Frontal cortex (tissue), 4 donors: ENCODE results near the gene XYLT1. TPM values are rescaled to one million over a fixed set of nuclear protein-coding genes. Genes with fewer than 3 reads are reported as not detected.
A peak's percentile ranks its signal among the peaks of the same experiment; 100 is the strongest.

Source experiments
- DNase-seq, 2 donors: peaks; one replicate each; pipeline ENCODE4 v3.0.0; 2012; ENCODE audit warnings: low spot score in 2 of 2
- FAIRE-seq: peaks from 2 replicates; lab custom pipeline; 2012; peaks lifted over from hg19 to GRCh38; lab: Jason Lieb, UNC
- total RNA-seq: library from RNA; depleted of rRNA; stranded (reverse); fragments of >200 nt; gene quantifications from one replicate; pipeline ENCODE4 v1.2.3, GENCODE V29; 2014
- donor health status: control.
- donor health status: control.
- donor health status: control.

Gene XYLT1
- total RNA-seq, 1 donor from 2014 or later: 28.9 TPM

GRCh38 chr16:17251496-17251895 is 219.3 kb downstream of the XYLT1 start:
- DNase-seq: no peak
- no peak for FAIRE-seq

DNA sequence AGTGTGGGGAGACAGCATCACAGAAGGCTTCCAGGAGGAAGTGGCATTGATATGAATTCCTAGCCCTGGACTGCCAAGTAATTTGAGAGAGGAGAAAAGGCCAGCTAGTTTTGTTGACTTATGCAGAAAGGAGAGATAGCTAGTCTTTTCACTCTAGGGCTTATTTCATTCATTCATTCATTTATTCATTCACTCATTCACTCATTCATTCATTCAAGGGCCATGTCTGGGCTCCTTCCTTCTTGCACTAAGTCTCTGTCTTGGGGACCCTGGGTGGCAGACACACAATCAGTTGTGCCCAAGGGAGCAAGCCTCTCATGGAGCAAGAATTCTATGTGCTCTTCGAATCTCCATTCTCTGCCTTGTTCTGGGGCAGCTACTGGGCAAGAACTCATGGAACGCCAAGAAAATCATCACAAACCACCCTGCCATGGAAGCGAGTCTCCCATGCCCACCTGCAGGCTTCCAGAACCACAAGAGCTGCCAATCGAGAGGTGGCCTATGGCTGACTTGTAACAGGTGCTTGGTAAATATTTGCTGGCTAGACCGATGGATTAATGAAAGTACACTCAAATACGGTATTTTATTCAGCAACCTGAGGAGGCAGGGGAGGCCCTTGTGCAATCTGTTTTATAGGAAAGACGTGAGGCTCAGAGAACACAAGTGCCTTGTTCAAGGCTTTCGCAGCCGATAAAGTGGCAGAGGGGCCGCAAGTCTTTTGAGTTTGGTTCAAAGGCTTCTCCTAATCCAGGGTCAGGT is 223.6 kb downstream of the XYLT1 start:
- FAIRE-seq (no peak), DNase-seq (no peak)

- FAIRE-seq (no peak), DNase-seq (no peak)
These were observed 224.4 kb downstream of the XYLT1 start for GRCh38 chr16:17246268-17246885.

- FAIRE-seq (no peak), DNase-seq (no peak)
These were observed 225.0 kb downstream of the XYLT1 start for GRCh38 chr16:17245776-17246175.

DNA sequence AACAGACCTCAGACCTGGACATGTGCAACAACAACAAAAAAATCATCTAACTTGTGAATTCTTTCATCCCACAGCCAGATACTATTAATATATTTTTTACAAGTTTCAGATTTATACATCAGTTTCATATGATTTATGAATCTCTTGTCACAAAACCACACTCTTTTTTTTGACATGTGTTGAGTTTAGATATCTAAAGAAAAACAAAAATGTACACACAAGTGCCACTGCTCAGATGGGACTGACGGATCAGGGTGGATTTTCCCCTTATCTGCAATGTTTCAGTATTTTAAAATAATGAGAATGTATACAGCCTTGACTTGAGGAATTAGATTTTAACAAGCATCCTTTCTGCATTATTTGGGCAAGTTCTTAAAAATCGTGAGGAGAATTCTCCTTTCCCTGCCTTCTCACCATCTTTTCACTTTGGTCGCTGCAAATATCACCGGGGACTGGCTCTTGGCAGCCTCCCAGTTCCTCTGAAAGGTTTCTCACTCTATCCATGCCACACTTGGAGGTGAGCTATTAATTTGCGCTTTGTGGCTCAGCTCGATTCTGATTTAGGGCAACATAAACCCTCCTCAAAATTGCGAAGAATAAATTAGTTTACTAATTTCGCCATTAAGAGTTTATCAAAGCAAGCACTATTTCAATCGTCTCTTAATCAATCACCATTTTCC is 225.7 kb downstream of the XYLT1 start:
- DNase-seq: no peak
- FAIRE-seq: no peak

DNA sequence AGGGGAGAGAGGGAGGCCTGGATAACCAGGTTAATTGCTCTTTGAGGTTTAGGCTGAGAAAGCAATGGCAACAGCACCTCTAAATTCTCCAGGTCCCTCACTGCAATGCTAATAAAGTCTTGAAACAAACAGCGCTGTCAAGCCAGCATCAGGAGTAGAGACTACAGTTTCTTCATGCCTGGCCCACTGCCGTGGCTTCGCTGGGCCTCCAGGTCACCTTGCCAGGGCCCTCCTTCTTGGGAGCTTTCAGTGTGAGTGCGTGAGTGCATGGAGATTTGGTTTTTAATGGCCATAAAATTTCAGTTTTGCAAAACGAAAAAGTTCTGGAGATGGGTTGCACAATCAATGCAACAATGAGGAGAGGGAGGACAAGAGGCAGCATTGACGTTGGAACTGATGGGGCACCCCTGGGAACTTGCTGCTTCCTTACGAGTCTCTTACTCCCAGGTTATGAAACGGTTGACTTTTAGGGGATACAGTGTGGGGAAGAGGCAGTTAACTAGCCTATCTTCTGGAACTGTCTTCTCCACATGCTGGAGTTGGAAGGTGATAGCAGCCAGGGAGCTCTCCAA is 229.4 kb downstream of the XYLT1 start:
- FAIRE-seq (no peak), DNase-seq (no peak)

DNA sequence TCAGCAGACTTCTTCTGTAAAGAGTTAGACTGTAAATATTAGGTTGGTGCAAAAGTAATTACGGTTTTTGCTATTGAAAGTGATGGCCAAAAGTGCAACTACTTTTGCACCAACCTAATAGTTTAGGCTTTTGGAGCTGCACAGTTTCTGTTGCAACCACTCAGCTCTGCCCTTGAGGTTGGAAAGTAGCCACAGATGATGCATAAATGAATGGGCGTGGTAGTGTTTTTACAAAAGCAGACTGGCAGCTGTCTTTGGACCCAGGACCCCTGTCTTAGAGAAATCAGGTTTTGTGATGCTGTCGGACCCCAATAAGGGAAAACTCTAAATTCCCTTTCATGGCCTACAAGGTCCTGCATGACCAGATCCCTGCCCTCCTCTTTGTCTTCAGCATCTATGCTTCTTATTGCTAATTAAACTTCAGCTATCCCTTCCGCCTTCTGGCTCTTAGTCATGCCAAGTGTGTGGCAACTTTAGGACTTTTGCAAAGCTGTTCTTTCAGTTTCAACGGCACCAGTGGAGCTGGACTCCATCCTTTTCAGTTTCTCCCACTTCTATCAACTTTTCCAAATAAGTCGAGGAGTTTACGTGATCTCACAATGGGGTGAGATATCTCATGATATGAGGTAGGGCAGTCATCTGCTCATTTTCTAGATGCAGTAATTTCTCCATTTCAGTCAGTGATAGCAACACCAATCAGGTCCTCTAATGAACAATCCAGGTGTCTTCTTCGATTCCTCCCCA is 232.3 kb downstream of the XYLT1 start:
- no peak for DNase-seq
- no peak for FAIRE-seq

- no peak for FAIRE-seq
- no peak for DNase-seq
These were observed 233.3 kb downstream of the XYLT1 start for GRCh38 chr16:17237350-17237944.

- FAIRE-seq (no peak), DNase-seq (no peak)
These were observed 235.5 kb downstream of the XYLT1 start for GRCh38 chr16:17235147-17235815.

- DNase-seq (no peak), FAIRE-seq (no peak)
These were observed 237.3 kb downstream of the XYLT1 start for GRCh38 chr16:17233318-17234002.

DNA sequence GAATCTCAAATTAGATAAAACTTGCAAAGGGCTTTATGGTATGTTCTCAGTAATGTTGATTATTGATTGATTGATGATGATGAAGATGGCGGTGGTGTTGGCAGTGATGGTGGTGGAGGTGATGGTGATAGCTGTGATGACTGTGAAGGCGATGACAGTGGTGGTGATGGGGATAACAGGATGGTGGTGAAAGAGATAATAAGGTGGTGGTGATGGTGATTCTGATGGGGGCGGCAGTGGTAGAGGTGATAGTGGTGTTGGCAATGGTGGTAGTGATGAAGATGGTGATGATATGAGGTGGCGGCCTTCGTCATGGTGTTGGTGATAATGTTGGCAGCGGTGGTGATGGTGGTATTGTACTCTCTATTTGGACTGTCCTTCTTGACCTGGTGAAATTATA is 238.3 kb downstream of the XYLT1 start:
- no peak for FAIRE-seq
- DNase-seq: no peak

GRCh38 chr16:17231972-17232371 is 238.8 kb downstream of the XYLT1 start:
- peak; percentile 63 for FAIRE-seq
- DNase-seq: no peak

- DNase-seq: no peak
- no peak for FAIRE-seq
These were observed 239.7 kb downstream of the XYLT1 start for GRCh38 chr16:17230932-17231581.

- FAIRE-seq: no peak
These were observed 241.0 kb downstream of the XYLT1 start for GRCh38 chr16:17229766-17230165.

GRCh38 chr16:17229131-17229530 is 241.6 kb downstream of the XYLT1 start:
- DNase-seq (no peak), FAIRE-seq (no peak)

More at GRCh38 chr16:17229766-17230165, 241.0 kb downstream of the XYLT1 start:
- no peak for DNase-seq

DNA sequence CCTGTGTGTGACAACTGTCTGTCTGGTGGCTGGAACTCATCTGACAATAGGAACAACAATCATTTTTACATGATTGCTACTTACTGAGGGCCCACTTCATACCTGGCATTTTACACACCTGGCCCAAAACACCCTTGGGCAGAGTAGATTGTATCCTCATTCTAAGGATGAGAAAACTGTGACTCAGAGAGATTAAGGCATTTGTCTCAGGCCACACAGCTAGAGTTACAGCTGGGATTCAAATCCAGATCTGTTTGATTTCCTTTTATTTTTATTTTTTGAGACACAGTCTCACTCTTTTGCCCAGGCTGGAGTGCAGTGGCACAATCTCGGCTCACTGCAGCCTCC is 242.1 kb downstream of the XYLT1 start:
- no peak for FAIRE-seq
- DNase-seq: no peak

DNA sequence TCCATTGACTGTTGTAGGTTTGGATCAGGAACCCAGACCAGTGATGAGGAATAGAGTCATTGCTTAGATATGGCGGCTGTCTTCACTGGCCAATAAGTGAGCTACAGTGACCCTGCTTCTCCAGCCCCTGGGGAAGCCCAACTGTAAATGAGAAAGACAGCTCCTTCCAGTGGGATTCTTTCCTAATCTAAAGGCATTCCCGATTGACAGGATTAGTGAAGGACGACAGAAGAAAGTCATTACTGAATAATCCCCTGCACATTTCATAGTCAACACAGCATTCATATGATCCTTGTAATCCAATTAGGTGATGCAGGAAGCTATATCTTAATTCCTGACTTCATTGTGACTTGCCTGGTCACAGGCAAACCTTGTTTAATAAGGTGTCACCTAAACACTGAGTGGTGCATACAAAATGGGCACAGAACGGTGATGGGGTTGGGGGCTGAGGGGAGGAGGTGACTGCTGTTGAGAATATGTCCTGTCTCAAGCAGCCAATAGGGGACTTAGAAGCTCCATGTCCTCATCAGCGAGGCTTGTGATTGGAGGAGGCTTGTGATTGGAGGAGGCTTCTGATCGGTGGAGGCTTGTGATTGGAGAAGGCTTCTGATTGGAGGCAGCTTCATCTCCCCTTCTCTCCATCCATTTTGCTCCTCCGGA is 242.6 kb downstream of the XYLT1 start:
- FAIRE-seq (no peak), DNase-seq (no peak)

DNA sequence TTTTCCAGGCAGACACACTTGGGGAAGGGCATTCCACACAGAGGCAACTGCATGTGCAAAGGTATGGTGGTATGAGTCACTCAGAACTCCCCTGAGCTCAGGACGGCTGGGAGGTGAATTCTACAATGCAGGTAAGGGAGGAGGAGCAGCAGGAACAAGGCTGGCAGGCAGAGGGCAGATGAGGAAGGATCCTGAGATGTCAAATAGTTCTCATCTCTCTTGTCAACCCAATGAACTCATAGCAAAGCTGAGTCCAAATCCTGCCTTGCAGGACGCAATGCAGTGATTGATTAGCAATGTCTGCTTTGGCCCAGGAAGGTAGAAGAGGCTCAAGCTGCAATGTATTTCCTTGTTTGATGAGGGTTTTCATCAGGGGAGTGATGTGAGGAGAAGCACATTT is 243.5 kb downstream of the XYLT1 start:
- no peak for DNase-seq
- no peak for FAIRE-seq
